LoVo (cell line): ENCODE results near the gene COLEC11.

Experiments
- DNase-seq: peaks from one replicate; pipeline ENCODE4 v3.0.0-alpha.2; 2016; ENCODE audit warnings: low spot score

Gene COLEC11

GRCh38 chr2:3639015-3639630 is 44.2 kb downstream of the COLEC11 start:
- DNase-seq = no peak

GRCh38 chr2:3639653-3640052 is 44.7 kb downstream of the COLEC11 start:
- DNase-seq = no peak

- no peak for DNase-seq
Observed at GRCh38 chr2:3641181-3641580, 46.3 kb downstream of the COLEC11 start.

GRCh38 chr2:3641841-3642421 is 47.0 kb downstream of the COLEC11 start:
- DNase-seq = no peak

GRCh38 chr2:3642521-3643215 is 47.8 kb downstream of the COLEC11 start:
- DNase-seq = no peak

GRCh38 chr2:3643371-3644245 is 48.7 kb downstream of the COLEC11 start:
- no peak for DNase-seq

- no peak for DNase-seq
Observed at GRCh38 chr2:3644246-3644525, 49.3 kb downstream of the COLEC11 start.

- DNase-seq = no peak
Observed at GRCh38 chr2:3644891-3645605, 50.1 kb downstream of the COLEC11 start.

GRCh38 chr2:3645745-3646389 is 51.0 kb downstream of the COLEC11 start:
- no peak for DNase-seq

GRCh38 chr2:3646446-3646845 is 51.5 kb downstream of the COLEC11 start:
- no peak for DNase-seq

- DNase-seq = no peak
Observed at GRCh38 chr2:3647246-3647645, 52.3 kb downstream of the COLEC11 start.

- no peak for DNase-seq
Observed at GRCh38 chr2:3647831-3648651, 53.1 kb downstream of the COLEC11 start.

GRCh38 chr2:3648652-3649177 is 53.8 kb downstream of the COLEC11 start:
- no peak for DNase-seq

GRCh38 chr2:3649581-3649980 is 54.7 kb downstream of the COLEC11 start:
- no peak for DNase-seq

- no peak for DNase-seq
Observed at GRCh38 chr2:3650140-3650920, 55.4 kb downstream of the COLEC11 start.

GRCh38 chr2:3651691-3652648 is 57.1 kb downstream of the COLEC11 start:
- DNase-seq = no peak

GRCh38 chr2:3652896-3653625 is 58.1 kb downstream of the COLEC11 start:
- no peak for DNase-seq

GRCh38 chr2:3654011-3654410 is 59.1 kb downstream of the COLEC11 start:
- no peak for DNase-seq
